GM12878 (cell line): Measurements from ENCODE around the gene SLC32A1. TPM values are rescaled to one million over a fixed set of nuclear protein-coding genes. Genes with fewer than 3 reads are reported as not detected.
A peak's percentile ranks its signal among the peaks of the same experiment; 100 is the strongest.

Experiments
- ATAC-seq: fragments of 200-7000 bp; cut with Tn5 transposase; 3 replicates; pipeline ENCODE4 v1.9.1; 2020; ENCODE audit warnings: mild to moderate bottlenecking, moderate library complexity
- BruUV-seq: library from RNA; stranded (reverse); fragments of 400-500 nt; replicated peaks from 2 replicates; lab custom pipeline; 2021; lab: Mats Ljungman, UMichigan
- CTCF ChIA-PET: fragments of 300-600 bp; sonication (Branson Sonifier 250); formaldehyde crosslinking; extraction: SDS; loops from one replicate; lab custom pipeline; 2021; ENCODE audit warnings: inconsistent platforms; lab: Yijun Ruan, JAX
- POLR2A ChIA-PET: fragments of 350-600 bp; formaldehyde crosslinking; extraction: SDS; loops from one replicate; lab custom pipeline; 2021; ENCODE audit warnings: inconsistent platforms; lab: Charles Lee
- RAD21 ChIA-PET: fragments of 300-600 bp; sonication (Branson Sonifier 250); formaldehyde crosslinking; loops from one replicate; lab custom pipeline; 2023; ENCODE audit warnings: antibody characterized with exemption; ENCODE audit not compliant: unreplicated experiment; lab: Charles Lee
- SMC1A ChIA-PET: fragments of 300-600 bp; sonication (Branson Sonifier 250); formaldehyde crosslinking; loops from one replicate; lab custom pipeline; 2023; ENCODE audit not compliant: unreplicated experiment, uncharacterized antibody; lab: Charles Lee
- DNase-seq: peaks from one replicate; pipeline ENCODE4 v3.0.0-alpha.2; 2011; ENCODE audit warnings: low read depth, low spot score
- FAIRE-seq: peaks from 3 replicates; lab custom pipeline; 2011; peaks lifted over from hg19 to GRCh38; lab: Jason Lieb, UNC
- H2AFZ ChIP-seq: 2 replicates; pipeline ENCODE4 v1.6.0; 2011; ENCODE audit warnings: low read depth, low read length, control low read depth; ENCODE audit not compliant: control insufficient read depth
- H3K27ac ChIP-seq: 2 replicates; pipeline ENCODE4 v1.5.1; 2011; ENCODE audit warnings: control low read depth; ENCODE audit not compliant: control insufficient read depth, insufficient read depth
- H3K27me3 ChIP-seq, 2 experiments: replicated peaks in 1 of 2; 2 replicates each; pipeline versions ENCODE4 v1.6.0 to v1.6.1; 2011; ENCODE audit warnings: low read length in 1 of 2; ENCODE audit not compliant: control insufficient read depth in 2 of 2, insufficient read depth in 2 of 2
- H3K36me3 ChIP-seq, 2 experiments: 2 replicates each; pipeline ENCODE4 v1.5.1; 2011; ENCODE audit warnings: low read length in 1 of 2; ENCODE audit not compliant: control insufficient read depth in 2 of 2, insufficient read depth in 2 of 2
- H3K4me1 ChIP-seq: 2 replicates; pipeline ENCODE4 v1.6.1; 2011; ENCODE audit warnings: mild to moderate bottlenecking, low read length, moderate library complexity, mixed read lengths; ENCODE audit not compliant: control insufficient read depth, insufficient read depth
- H3K4me2 ChIP-seq: 2 replicates; pipeline ENCODE4 v1.6.0; 2011; ENCODE audit warnings: control low read depth; ENCODE audit not compliant: control insufficient read depth, insufficient read depth
- H3K4me3 ChIP-seq: fragments of 200-600 bp; sonication (generic); 2 replicates; pipeline ENCODE4 v1.5.1; 2016
- H3K79me2 ChIP-seq: 2 replicates; pipeline ENCODE4 v1.6.0; 2011; ENCODE audit warnings: low read length; ENCODE audit not compliant: control insufficient read depth, insufficient read depth
- H3K9ac ChIP-seq: 2 replicates; pipeline ENCODE4 v1.8.0; 2011; ENCODE audit warnings: low read length, control low read depth, mixed read lengths; ENCODE audit not compliant: control insufficient read depth, insufficient read depth
- H3K9me3 ChIP-seq: replicated peaks from 3 replicates; pipeline ENCODE4 v1.5.1; 2011; ENCODE audit warnings: mild to moderate bottlenecking, low read length; ENCODE audit not compliant: control insufficient read depth, insufficient read depth
- H4K20me1 ChIP-seq: 2 replicates; pipeline ENCODE4 v1.6.0; 2011; ENCODE audit not compliant: control insufficient read depth, insufficient read depth
- CTCF ChIP-seq, 3 experiments: IDR thresholded peaks in 2 of 3; conservative IDR thresholded peaks in 1 of 3; 2 replicates each; pipeline ENCODE4 v1.5.1; 2011; ENCODE audit warnings: low read depth in 3 of 3, low read length in 3 of 3, mild to moderate bottlenecking in 3 of 3, control low read depth in 2 of 3, moderate library complexity in 2 of 3, inconsistent platforms in 1 of 3, mixed read lengths in 1 of 3; ENCODE audit not compliant: control insufficient read depth in 2 of 3, insufficient read depth in 1 of 3; ENCODE audit errors: extremely low read depth in 1 of 3
- KAT2A ChIP-seq: conservative IDR thresholded peaks from 2 replicates; pipeline ENCODE4 v1.6.1; 2011; ENCODE audit warnings: low read depth, low read length; ENCODE audit not compliant: control insufficient read depth
- RAD21 ChIP-seq: IDR thresholded peaks from 2 replicates; pipeline ENCODE4 v1.6.1; 2011; ENCODE audit warnings: mild to moderate bottlenecking, low read depth, low read length, moderate library complexity; ENCODE audit not compliant: insufficient read depth
- SMC3 ChIP-seq: IDR thresholded peaks from 2 replicates; pipeline ENCODE4 v1.6.1; 2011; ENCODE audit warnings: low read length, improper control_type of control experiment, borderline replicate concordance
- SUZ12 ChIP-seq: fragments of 200-600 bp; sonication (generic); IDR thresholded peaks from one replicate; pipeline ENCODE4 v1.6.1; 2018; ENCODE audit warnings: antibody characterized with exemption, mild to moderate bottlenecking; ENCODE audit not compliant: unreplicated experiment
- TCF12 ChIP-seq: IDR thresholded peaks from 2 replicates; pipeline ENCODE4 v1.6.1; 2011; ENCODE audit warnings: low read depth, mild to moderate bottlenecking, low read length
- YY1 ChIP-seq: IDR thresholded peaks from 2 replicates; pipeline ENCODE4 v1.6.1; 2011; ENCODE audit warnings: low read depth, mild to moderate bottlenecking, low read length
- WGBS: methylation state at CpG from one replicate; pipeline ENCODE4 v1.1.6; 2016; ENCODE audit warnings: low lambda C conversion rate; ENCODE audit not compliant: insufficient replicate concordance, insufficient coverage; ENCODE audit errors: missing lambda C conversion rate; 5-methylcytosine and 5-hydroxymethylcytosine counted together
- in situ Hi-C: fragments of 300-500 bp; cut with MboI; formaldehyde crosslinking; loops from 9 replicates; pipeline ENCODE4 v1.14.3; 2018; ENCODE audit warnings: mixed read lengths
- intact Hi-C: fragments of 100-400 bp; cut with micrococcal nuclease; formaldehyde crosslinking; loops from one replicate; pipeline ENCODE4 v1.14.2; 2022; ENCODE audit not compliant: unreplicated experiment
- polyA plus RNA-seq, 11 experiments: library from polyadenylated mRNA; depleted of rRNA in 4 of 11; unstranded in 6 of 11; stranded (reverse) in 5 of 11; fragments of >200 nt; fragmentation: Nextera tagmentation in 4 of 11; fragmentation: Illumina TruSeq in 1 of 11; extraction: Ambion mirVana in 4 of 11; extraction: Trizol in 1 of 11; gene quantifications; 1 replicate in 1 of 11; 2 replicates in 10 of 11; pipeline versions ENCODE4 v1.2.1 to v1.2.3, GENCODE V29; 2011 to 2016; ENCODE audit warnings: inconsistent platforms in 2 of 11, missing spikeins in 2 of 11, low read depth in 1 of 11
- total RNA-seq, 4 experiments: library from RNA; depleted of rRNA in 3 of 4; stranded (reverse); fragments of >200 nt in 3 of 4; fragmentation: Illumina TruSeq in 1 of 4; extraction: Trizol in 1 of 4; gene quantifications; 2 replicates each; pipeline versions ENCODE4 v1.2.1 to v1.2.3, GENCODE V29; 2013 to 2021
- TF ChIP-seq, protein P1 (sequence below): fragments of 450-650 bp; IDR thresholded peaks from 2 replicates; pipeline ENCODE4 v1.6.1; 2017; ENCODE audit warnings: mild to moderate bottlenecking, low read depth, inconsistent platforms; ENCODE audit not compliant: poor library complexity, severe bottlenecking

The SLC32A1 gene
- total and polyA plus RNA-seq, 10 of the 15 experiments (the other 5 are each of a cell fraction or from before 2014, with no cell fraction given) = not detected

DNA sequence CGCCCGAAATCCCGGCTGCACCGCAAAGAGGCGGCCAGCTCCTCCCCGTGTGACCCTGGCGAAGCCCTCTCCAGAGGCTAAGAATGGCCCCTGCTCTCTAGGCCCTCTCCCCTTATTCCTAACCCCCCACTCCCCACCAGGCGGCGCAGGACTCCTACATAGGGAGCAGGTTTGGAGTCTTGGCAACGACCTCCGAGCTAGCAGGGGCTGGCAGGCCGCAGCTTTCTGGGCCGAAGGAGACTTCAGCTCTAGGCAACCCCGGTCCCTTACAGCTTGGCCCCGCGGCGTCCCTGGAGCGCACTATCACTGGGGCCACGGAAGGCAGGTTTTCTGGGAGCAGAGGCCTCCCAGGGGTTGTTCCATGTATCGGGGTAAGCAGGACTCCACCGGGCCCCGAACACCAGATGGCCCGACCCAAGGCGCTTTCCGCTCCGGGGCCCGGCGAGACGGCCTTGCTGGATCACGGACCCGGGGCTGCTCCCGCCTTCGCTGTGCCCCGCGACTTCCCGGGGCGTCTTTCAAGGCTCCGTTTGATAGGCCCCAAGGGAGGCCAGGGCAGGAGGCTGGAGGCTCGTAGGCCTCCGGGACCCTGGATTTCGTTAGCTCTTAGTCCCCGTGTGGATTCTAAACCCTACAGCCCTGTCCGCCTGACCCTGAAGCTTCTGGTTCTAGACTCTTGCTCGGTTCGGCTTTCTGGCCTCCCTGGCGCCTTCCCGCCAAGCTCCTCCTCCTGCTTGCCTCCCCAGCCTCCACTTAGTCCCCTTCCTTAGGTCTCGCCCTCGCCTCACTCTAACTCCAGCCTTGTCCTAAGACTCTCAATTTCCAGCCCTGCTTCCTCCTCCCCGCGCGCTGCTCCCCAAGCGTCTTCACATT is 1.9 kb downstream of the SLC32A1 start:
- CTCF ChIA-PET = interaction anchor here (0.6 to 2.3 kb wide), 12 partner anchors 16 to 323 kb away, joined by 3 to 22 read pairs (median 4); partner anchors contain the start of gene ACTR5
- in situ Hi-C loops = no loop called here
- POLR2A ChIA-PET = interaction anchor here (0.9 kb wide), 1 partner anchor 167 kb away, joined by 3 read pairs; no protein-coding TSS in a partner anchor
- DNase-seq (no peak), ATAC-seq (peak; percentile 80), FAIRE-seq (no peak)
- SMC1A ChIA-PET = interaction anchor here (0.9 to 2.2 kb wide), 2 partner anchors 167 to 208 kb away, joined by 3 to 10 read pairs; no protein-coding TSS in a partner anchor
- no peaks in the 10 kb centered on the region for H3K79me2 ChIP-seq
- H3K36me3 ChIP-seq = no peaks in the 10 kb centered on the region
- H4K20me1 ChIP-seq = no peaks in the 10 kb centered on the region
- H3K4me3 ChIP-seq = no peak overlapping the region
- H3K4me2 ChIP-seq = no peak overlapping the region
- H3K27ac ChIP-seq = no peak overlapping the region
- TF ChIP-seq CTCF (IDR thresholded peaks at IDR 0.05 in 2 of 3, conservative IDR thresholded peaks at IDR 0.05 in 1 of 3; ENCODE audit: control insufficient read depth in 2 of 3, extremely low read depth in 1 of 3, insufficient read depth in 1 of 3, low read depth in 3 of 3, low read length in 3 of 3) (peak; percentile 47 to 74 (median 53)), TCF12 (no peak), SUZ12 (peak; percentile 67), SMC3 (peak; percentile 48; the same call in 1 of the 2 replicates), YY1 (peak; percentile 21; the same call in 1 of the 2 replicates), KAT2A (no peak), RAD21 (peak; percentile 48)
- TF ChIP-seq, protein P1, sequence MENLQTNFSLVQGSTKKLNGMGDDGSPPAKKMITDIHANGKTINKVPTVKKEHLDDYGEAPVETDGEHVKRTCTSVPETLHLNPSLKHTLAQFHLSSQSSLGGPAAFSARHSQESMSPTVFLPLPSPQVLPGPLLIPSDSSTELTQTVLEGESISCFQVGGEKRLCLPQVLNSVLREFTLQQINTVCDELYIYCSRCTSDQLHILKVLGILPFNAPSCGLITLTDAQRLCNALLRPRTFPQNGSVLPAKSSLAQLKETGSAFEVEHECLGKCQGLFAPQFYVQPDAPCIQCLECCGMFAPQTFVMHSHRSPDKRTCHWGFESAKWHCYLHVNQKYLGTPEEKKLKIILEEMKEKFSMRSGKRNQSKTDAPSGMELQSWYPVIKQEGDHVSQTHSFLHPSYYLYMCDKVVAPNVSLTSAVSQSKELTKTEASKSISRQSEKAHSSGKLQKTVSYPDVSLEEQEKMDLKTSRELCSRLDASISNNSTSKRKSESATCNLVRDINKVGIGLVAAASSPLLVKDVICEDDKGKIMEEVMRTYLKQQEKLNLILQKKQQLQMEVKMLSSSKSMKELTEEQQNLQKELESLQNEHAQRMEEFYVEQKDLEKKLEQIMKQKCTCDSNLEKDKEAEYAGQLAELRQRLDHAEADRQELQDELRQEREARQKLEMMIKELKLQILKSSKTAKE = no peak
- no TSS peak for BruUV-seq
- H2AFZ ChIP-seq = no peak overlapping the region
- intact Hi-C loops = no loop called here
- H3K27me3 ChIP-seq = peaks cover 43 to 70% of the 10 kb centered on the region in 2 experiments
- peaks cover 7% of the 10 kb centered on the region; the same call in 2 of the 3 replicates for H3K9me3 ChIP-seq
- WGBS = 35% methylated on average over 51 of the region's 53 CpGs
- no peak overlapping the region for H3K9ac ChIP-seq
- RAD21 ChIA-PET = interaction anchor here (0.6 to 1.4 kb wide), 5 partner anchors 24 to 237 kb away, joined by 3 to 4 read pairs (median 3); no protein-coding TSS in a partner anchor
- H3K4me1 ChIP-seq = peaks cover 11% of the 10 kb centered on the region
